Upper lobe of right lung (tissue), 1 donor: ENCODE data around the gene NOL3. TPM values are rescaled to one million over a fixed set of nuclear protein-coding genes. Genes with fewer than 3 reads are reported as not detected.

Experiments
- ATAC-seq: fragments of 200-7000 bp; cut with Tn5 transposase; one replicate; pipeline ENCODE4 v1.9.1; 2020; ENCODE audit warnings: mild to moderate bottlenecking, moderate library complexity
- DNase-seq: peaks from one replicate; pipeline ENCODE4 v3.0.0-alpha.2; 2020
- H3K27ac ChIP-seq: fragments of 200-600 bp; one replicate; pipeline ENCODE4 v1.8.0; 2022
- H3K27me3 ChIP-seq: fragments of 200-600 bp; one replicate; pipeline ENCODE4 v1.8.0; 2022; ENCODE audit warnings: mild to moderate bottlenecking
- H3K36me3 ChIP-seq: fragments of 200-600 bp; one replicate; pipeline ENCODE4 v1.8.0; 2022
- H3K4me1 ChIP-seq: fragments of 200-600 bp; one replicate; pipeline ENCODE4 v1.8.0; 2022
- H3K4me3 ChIP-seq: fragments of 200-600 bp; one replicate; pipeline ENCODE4 v1.8.0; 2022; ENCODE audit warnings: mild to moderate bottlenecking
- H3K9me3 ChIP-seq: fragments of 200-600 bp; one replicate; pipeline ENCODE4 v1.8.0; 2022
- intact Hi-C: fragments of 100-400 bp; cut with DNase I; formaldehyde crosslinking; loops from one replicate; pipeline ENCODE4 v1.11.0; 2022
- total RNA-seq: library from RNA; stranded (reverse); fragmentation: NEBNext Ultra II Directional; extraction: Animal tissue kit (Norgen Biotek cat#: 25700); gene quantifications from one replicate; pipeline ENCODE4 v1.2.1, GENCODE V29; 2021
- TF ChIP-seq, protein P1 (sequence below): fragments of 200-600 bp; IDR thresholded peaks from one replicate; pipeline ENCODE4 v1.8.0; 2022; ENCODE audit warnings: antibody characterized with exemption
- donor health status: DM: no; HTN: yes; CAD: no; lungs with severe emphysema.

Gene NOL3
- total RNA-seq, 1 donor from 2014 or later: 59.7 TPM

- ATAC-seq (no peak), DNase-seq (no peak)
- peaks cover 27% of the 10 kb centered on the region for H3K4me1 ChIP-seq
- H3K27ac ChIP-seq: no peak overlapping the region
- H3K27me3 ChIP-seq: no peaks in the 10 kb centered on the region
- H3K36me3 ChIP-seq: no peaks in the 10 kb centered on the region
- no peaks in the 10 kb centered on the region for H3K9me3 ChIP-seq
- no peak overlapping the region for H3K4me3 ChIP-seq
- TF ChIP-seq, protein P1, sequence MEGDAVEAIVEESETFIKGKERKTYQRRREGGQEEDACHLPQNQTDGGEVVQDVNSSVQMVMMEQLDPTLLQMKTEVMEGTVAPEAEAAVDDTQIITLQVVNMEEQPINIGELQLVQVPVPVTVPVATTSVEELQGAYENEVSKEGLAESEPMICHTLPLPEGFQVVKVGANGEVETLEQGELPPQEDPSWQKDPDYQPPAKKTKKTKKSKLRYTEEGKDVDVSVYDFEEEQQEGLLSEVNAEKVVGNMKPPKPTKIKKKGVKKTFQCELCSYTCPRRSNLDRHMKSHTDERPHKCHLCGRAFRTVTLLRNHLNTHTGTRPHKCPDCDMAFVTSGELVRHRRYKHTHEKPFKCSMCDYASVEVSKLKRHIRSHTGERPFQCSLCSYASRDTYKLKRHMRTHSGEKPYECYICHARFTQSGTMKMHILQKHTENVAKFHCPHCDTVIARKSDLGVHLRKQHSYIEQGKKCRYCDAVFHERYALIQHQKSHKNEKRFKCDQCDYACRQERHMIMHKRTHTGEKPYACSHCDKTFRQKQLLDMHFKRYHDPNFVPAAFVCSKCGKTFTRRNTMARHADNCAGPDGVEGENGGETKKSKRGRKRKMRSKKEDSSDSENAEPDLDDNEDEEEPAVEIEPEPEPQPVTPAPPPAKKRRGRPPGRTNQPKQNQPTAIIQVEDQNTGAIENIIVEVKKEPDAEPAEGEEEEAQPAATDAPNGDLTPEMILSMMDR: no peak
- intact Hi-C loops: no loop called here
Observed at GRCh38 chr16:67186550-67186950, 16.2 kb downstream of the NOL3 start.

DNA sequence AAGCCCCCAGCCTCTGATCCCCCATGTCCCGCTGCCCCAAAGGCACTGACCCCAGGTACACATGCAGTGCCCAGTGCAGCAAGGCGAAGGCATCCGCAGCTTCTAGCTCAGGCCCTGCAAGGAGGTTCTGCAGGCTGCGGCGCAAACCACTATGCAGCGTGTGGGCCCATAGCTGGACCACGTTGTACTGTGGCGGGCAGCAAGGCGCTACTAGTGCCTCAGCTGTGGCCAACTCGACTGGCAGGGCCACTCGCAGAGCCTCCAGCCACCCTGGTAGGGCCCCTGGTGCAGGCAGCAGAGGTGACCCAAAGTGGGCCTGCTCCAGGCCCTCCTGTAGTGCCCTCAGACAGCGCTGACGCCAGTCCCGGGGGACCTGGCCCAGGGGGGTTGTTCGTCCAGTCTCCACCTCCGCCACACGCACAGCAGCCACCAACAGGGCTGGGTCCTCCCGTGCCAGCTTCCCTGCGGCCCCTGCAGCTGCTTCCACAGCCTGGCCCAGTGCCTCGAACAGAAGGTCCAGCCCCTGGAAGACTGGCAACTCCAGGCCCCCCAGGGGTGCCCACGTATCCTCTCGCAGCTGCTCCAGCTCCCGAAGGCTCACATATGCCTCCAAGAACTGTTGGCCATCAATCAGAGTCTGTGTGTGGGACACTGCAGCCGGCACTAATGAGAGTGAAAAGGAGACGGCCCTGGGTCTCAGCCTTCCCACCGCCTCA lies 17.0 kb downstream of the NOL3 start:
- Histone ChIP-seq H3K4me1 (peaks cover 30% of the 10 kb centered on the region), H3K27ac (no peak overlapping the region), H3K27me3 (no peaks in the 10 kb centered on the region), H3K36me3 (no peaks in the 10 kb centered on the region), H3K9me3 (no peaks in the 10 kb centered on the region), H3K4me3 (no peak overlapping the region)
- intact Hi-C loops: no loop called here
- DNase-seq (no peak), ATAC-seq (no peak)
- TF ChIP-seq, protein P1: no peak

DNA sequence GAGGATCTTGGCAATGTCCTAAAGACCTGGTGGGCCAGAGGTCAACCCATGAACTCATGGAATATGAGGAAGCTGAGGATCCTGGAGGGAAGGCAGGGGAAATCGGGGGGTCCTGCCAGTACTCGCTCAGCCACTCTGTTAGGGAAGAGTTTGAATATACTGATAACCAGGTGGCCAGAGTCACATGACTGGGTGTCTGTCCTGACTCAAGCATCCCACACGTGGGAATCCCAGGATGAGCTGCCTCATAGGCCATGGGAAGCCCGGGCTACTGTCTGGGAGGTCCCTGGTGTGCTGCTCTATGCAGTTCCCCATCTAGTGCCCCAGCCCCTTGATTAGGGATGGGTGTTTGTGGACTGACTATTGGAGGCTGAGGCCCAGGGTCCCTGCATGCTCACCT lies 18.0 kb downstream of the NOL3 start:
- no peak for DNase-seq
- no peak overlapping the region for H3K27ac ChIP-seq
- H3K36me3 ChIP-seq: peaks cover 2% of the 10 kb centered on the region
- H3K27me3 ChIP-seq: no peaks in the 10 kb centered on the region
- TF ChIP-seq, protein P1: no peak
- intact Hi-C loops: no loop called here
- no peak overlapping the region for H3K4me3 ChIP-seq
- H3K9me3 ChIP-seq: no peaks in the 10 kb centered on the region
- no peak for ATAC-seq
- peaks cover 35% of the 10 kb centered on the region for H3K4me1 ChIP-seq

DNA sequence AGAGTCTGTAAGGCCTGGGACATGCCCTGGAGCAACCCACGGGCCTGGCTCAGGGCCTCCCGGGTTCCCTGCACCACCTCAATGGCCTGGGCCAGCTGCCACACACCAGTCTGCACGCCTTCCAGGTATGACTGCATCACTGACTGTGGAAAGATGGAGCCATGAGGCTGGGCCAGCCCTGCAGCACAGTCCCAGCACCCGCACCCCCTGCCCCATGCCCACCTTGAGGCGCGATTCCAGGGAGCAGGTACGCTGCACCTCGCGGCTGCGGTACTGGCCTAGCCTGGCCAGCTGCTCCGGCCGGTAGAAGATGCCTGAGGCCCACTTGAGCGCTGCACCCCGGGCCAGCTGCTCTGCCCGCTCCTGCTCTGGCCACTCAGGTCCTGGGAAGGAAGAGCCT lies 18.5 kb downstream of the NOL3 start:
- Histone ChIP-seq H3K4me3 (no peak overlapping the region), H3K36me3 (peaks cover 7% of the 10 kb centered on the region), H3K27ac (no peak overlapping the region), H3K9me3 (no peaks in the 10 kb centered on the region), H3K4me1 (peaks cover 39% of the 10 kb centered on the region), H3K27me3 (no peaks in the 10 kb centered on the region)
- intact Hi-C loops: no loop called here
- no peak for ATAC-seq
- no peak for DNase-seq
- TF ChIP-seq, protein P1: no peak

GRCh38 chr16:67190041-67190440 lies 19.7 kb downstream of the NOL3 start, which contains the start of gene EXOC3L1:
Gene EXOC3L1, minus strand, starts transcription at chr16:67190136. Its CDS starts 460 bp downstream, at chr16:67189676.
- peaks cover 36% of the 10 kb centered on the region for H3K4me1 ChIP-seq
- intact Hi-C loops: no loop called here
- peak within 1 kb of the TSS; percentile 36 for H3K4me3 ChIP-seq
- peaks cover 19% of the 10 kb centered on the region for H3K36me3 ChIP-seq
- H3K9me3 ChIP-seq: no peaks in the 10 kb centered on the region
- no peak for ATAC-seq
- H3K27ac ChIP-seq: peak within 1 kb of the TSS; percentile 51
- TF ChIP-seq, protein P1: no peak
- H3K27me3 ChIP-seq: no peaks in the 10 kb centered on the region
- DNase-seq: no peak
